Endothelial cell of umbilical vein (primary cell): ENCODE measurements around the gene FOXC1. TPM values are rescaled to one million over a fixed set of nuclear protein-coding genes. Genes with fewer than 3 reads are reported as not detected.

Experiments
- BruUV-seq: library from RNA; stranded (reverse); fragments of 400-500 nt; replicated peaks from 2 replicates; lab custom pipeline; 2021; lab: Mats Ljungman, UMichigan
- CTCF ChIA-PET: fragments of 300-600, 350-600 bp; sonication (Branson Sonifier 250); formaldehyde crosslinking; loops from one replicate; lab custom pipeline; 2021; ENCODE audit warnings: antibody characterized with exemption, inconsistent platforms; lab: Charles Lee
- POLR2A ChIA-PET: fragments of 300-600, 350-600 bp; sonication (Branson Sonifier 250); formaldehyde crosslinking; loops from one replicate; lab custom pipeline; 2021; ENCODE audit warnings: antibody characterized with exemption, inconsistent platforms; lab: Charles Lee
- DNase-seq: peaks from one replicate; pipeline ENCODE4 v3.0.0-alpha.2; 2011; ENCODE audit warnings: low read depth, low spot score
- FAIRE-seq: peaks from 2 replicates; lab custom pipeline; 2011; peaks lifted over from hg19 to GRCh38; lab: Jason Lieb, UNC
- H2AFZ ChIP-seq: 2 replicates; pipeline ENCODE4 v1.6.0; 2012; ENCODE audit warnings: low read depth, low read length, control low read depth, inconsistent platforms
- H3K27ac ChIP-seq: 2 replicates; pipeline ENCODE4 v1.5.1; 2011; ENCODE audit warnings: low read depth, mild to moderate bottlenecking, control low read depth, low read length, moderate library complexity; ENCODE audit not compliant: insufficient read depth
- H3K27me3 ChIP-seq, 2 experiments: 2 replicates each; pipeline versions ENCODE4 v1.6.0 to v1.6.1; 2011; ENCODE audit warnings: low read length in 2 of 2, mixed read lengths in 1 of 2; ENCODE audit not compliant: control insufficient read depth in 2 of 2, insufficient read depth in 2 of 2
- H3K36me3 ChIP-seq, 2 experiments: 2 replicates in 1 of 2; 3 replicates in 1 of 2; pipeline ENCODE4 v1.5.1; 2011; ENCODE audit warnings: low read length in 2 of 2, mild to moderate bottlenecking in 1 of 2, moderate library complexity in 1 of 2; ENCODE audit not compliant: control insufficient read depth in 2 of 2, insufficient read depth in 2 of 2; ENCODE audit errors: extremely low read depth in 1 of 2
- H3K4me1 ChIP-seq: 3 replicates; pipeline ENCODE4 v1.5.1; 2011; ENCODE audit warnings: mild to moderate bottlenecking, low read length; ENCODE audit not compliant: control insufficient read depth, insufficient read depth; ENCODE audit errors: extremely low read depth
- H3K4me2 ChIP-seq: 2 replicates; pipeline ENCODE4 v1.6.1; 2011; ENCODE audit warnings: low read length, control low read depth, mixed read lengths; ENCODE audit not compliant: insufficient read depth
- H3K4me3 ChIP-seq, 3 experiments: fragments of 200-600 bp in 1 of 3; sonication (generic), shearing (Covaris generic) in 1 of 3; replicated peaks in 1 of 3; 2 replicates each; pipeline ENCODE4 v1.5.1; 2011 to 2016; ENCODE audit warnings: control low read depth in 3 of 3, low read length in 3 of 3, mild to moderate bottlenecking in 2 of 3, inconsistent platforms in 1 of 3, low read depth in 1 of 3, moderate library complexity in 1 of 3; ENCODE audit not compliant: insufficient read depth in 1 of 3
- H3K79me2 ChIP-seq: 2 replicates; pipeline ENCODE4 v1.6.0; 2012; ENCODE audit warnings: low read length, inconsistent platforms; ENCODE audit not compliant: control insufficient read depth, insufficient read depth
- H3K9ac ChIP-seq: replicated peaks from 2 replicates; pipeline ENCODE3; 2011; ENCODE audit warnings: low read length, control low read depth; ENCODE audit not compliant: insufficient read depth; ENCODE audit errors: extremely low read depth
- H3K9me1 ChIP-seq: replicated peaks from 3 replicates; pipeline ENCODE4 v1.6.0; 2011; ENCODE audit warnings: mild to moderate bottlenecking, low read length; ENCODE audit not compliant: control insufficient read depth, insufficient read depth; ENCODE audit errors: extremely low read depth
- H3K9me3 ChIP-seq: replicated peaks from 2 replicates; pipeline ENCODE4 v1.5.1; 2012; ENCODE audit warnings: low read length, inconsistent platforms; ENCODE audit not compliant: control insufficient read depth, insufficient read depth
- H4K20me1 ChIP-seq: replicated peaks from 2 replicates; pipeline ENCODE3; 2011; ENCODE audit warnings: mild to moderate bottlenecking, low read length; ENCODE audit not compliant: control insufficient read depth, insufficient read depth; ENCODE audit errors: extremely low read depth
- EZH2 ChIP-seq: IDR thresholded peaks from 2 replicates; pipeline ENCODE4 v1.6.1; 2012; ENCODE audit warnings: borderline replicate concordance, low read depth, mild to moderate bottlenecking, moderate library complexity, low read length, inconsistent platforms; ENCODE audit not compliant: severe bottlenecking
- FOS ChIP-seq: IDR thresholded peaks from 2 replicates; pipeline ENCODE4 v1.6.1; 2011; ENCODE audit warnings: mild to moderate bottlenecking, low read length, moderate library complexity, borderline replicate concordance; ENCODE audit not compliant: insufficient read depth
- GATA2 ChIP-seq: IDR thresholded peaks from 2 replicates; pipeline ENCODE4 v1.7.0; 2011; ENCODE audit warnings: low read depth, mild to moderate bottlenecking, moderate library complexity, mixed read lengths, low read length; ENCODE audit not compliant: insufficient read length, insufficient read depth
- JUN ChIP-seq: IDR thresholded peaks from 2 replicates; pipeline ENCODE4 v1.6.1; 2011; ENCODE audit warnings: borderline replicate concordance, low read depth; ENCODE audit not compliant: insufficient read length, insufficient read depth
- MYC ChIP-seq: IDR thresholded peaks from one replicate; pipeline ENCODE4 v1.6.1; 2011; ENCODE audit warnings: mild to moderate bottlenecking, low read depth, low read length
- POLR2A ChIP-seq: IDR thresholded peaks from 2 replicates; pipeline ENCODE4 v1.6.1; 2012; ENCODE audit warnings: low read depth, mild to moderate bottlenecking, control low read depth, low read length
- dilution Hi-C: fragments of 300-500 bp; cut with MboI; formaldehyde crosslinking; loops from one replicate; pipeline ENCODE4 v1.15.0; 2019; ENCODE audit warnings: low sequenced_read_pairs; ENCODE audit not compliant: extremely low pct_ligation_motif_present
- intact Hi-C: fragments of 100-400 bp; cut with micrococcal nuclease; formaldehyde crosslinking; loops from one replicate; pipeline ENCODE4 v1.10.0; 2022
- polyA plus RNA-seq, 4 experiments: library from polyadenylated mRNA; depleted of rRNA in 3 of 4; stranded (reverse) in 3 of 4; unstranded in 1 of 4; fragments of >200 nt; gene quantifications; 2 replicates each; pipeline versions ENCODE4 v1.2.1 to v1.2.3, GENCODE V29; 2011 to 2012; ENCODE audit warnings: missing spikeins in 1 of 4
- total RNA-seq: library from RNA; stranded (reverse); gene quantifications from 2 replicates; pipeline ENCODE4 v1.2.3, GENCODE V29; 2021
- TF ChIP-seq, protein P1 (sequence below): IDR thresholded peaks from 2 replicates; pipeline ENCODE4 v1.6.1; 2011; ENCODE audit not compliant: insufficient read depth, insufficient read length
- TF ChIP-seq, protein P2 (sequence below), 2 donors: IDR thresholded peaks; 1 replicate in 1 of 2; 2 replicates in 1 of 2; pipeline ENCODE4 v1.5.1; 2011; ENCODE audit warnings: low read length in 2 of 2, mild to moderate bottlenecking in 2 of 2, moderate library complexity in 2 of 2, control low read depth in 1 of 2, inconsistent platforms in 1 of 2, low read depth in 1 of 2; ENCODE audit not compliant: insufficient read depth in 1 of 2; ENCODE audit errors: extremely low read depth in 1 of 2

The FOXC1 gene
- total and polyA plus RNA-seq, 2 donors (not counting 3 experiments of a cell fraction or from before 2014, with no cell fraction given): 6.4 to 16.4 TPM

DNA sequence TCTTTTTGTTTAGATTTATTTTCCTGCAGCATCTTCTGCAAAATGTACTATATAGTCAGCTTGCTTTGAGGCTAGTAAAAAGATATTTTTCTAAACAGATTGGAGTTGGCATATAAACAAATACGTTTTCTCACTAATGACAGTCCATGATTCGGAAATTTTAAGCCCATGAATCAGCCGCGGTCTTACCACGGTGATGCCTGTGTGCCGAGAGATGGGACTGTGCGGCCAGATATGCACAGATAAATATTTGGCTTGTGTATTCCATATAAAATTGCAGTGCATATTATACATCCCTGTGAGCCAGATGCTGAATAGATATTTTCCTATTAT is 3.2 kb downstream of the FOXC1 start:
- Histone ChIP-seq H3K9me1 (no peaks in the 10 kb centered on the region), H3K79me2 (peaks cover 62% of the 10 kb centered on the region), H2AFZ (no peak overlapping the region), H3K9ac (peak overlapping the region; percentile 89), H3K9me3 (no peaks in the 10 kb centered on the region), H3K36me3 (no peaks in the 10 kb centered on the region), H3K27me3 (peaks cover 5 to 9% of the 10 kb centered on the region in 2 experiments), H3K27ac (peak overlapping the region; percentile 81), H3K4me1 (peaks cover 27% of the 10 kb centered on the region), H3K4me3 (peak overlapping the region; percentile 81 to 89 (median 87)), H4K20me1 (peaks cover 4% of the 10 kb centered on the region), H3K4me2 (peak overlapping the region; percentile 94)
- FAIRE-seq (peak; percentile 8), DNase-seq (peak; percentile 61)
- POLR2A ChIA-PET: interaction anchor here (0.7 kb wide), 1 partner anchor 173 kb away, joined by 3 read pairs; no protein-coding TSS in a partner anchor
- dilution Hi-C loops (loop anchor here (25.0 kb wide), 1 partner anchor 499 kb away; no protein-coding TSS in a partner anchor), intact Hi-C loops (loop anchor here (1.0 to 10.0 kb wide), 7 partner anchors 74 to 1452 kb away; partner anchors contain the start of genes RIPK1 and WRNIP1)
- CTCF ChIA-PET: interaction anchor here (1.9 to 3.5 kb wide), 5 partner anchors 13 to 1022 kb away, joined by 8 to 49 read pairs (median 23); no protein-coding TSS in a partner anchor
- peak; percentile 47 for TF ChIP-seq FOS
- TF ChIP-seq EZH2: no peak
- TF ChIP-seq GATA2: peak; percentile 47
- BruUV-seq: no TSS peak

DNA sequence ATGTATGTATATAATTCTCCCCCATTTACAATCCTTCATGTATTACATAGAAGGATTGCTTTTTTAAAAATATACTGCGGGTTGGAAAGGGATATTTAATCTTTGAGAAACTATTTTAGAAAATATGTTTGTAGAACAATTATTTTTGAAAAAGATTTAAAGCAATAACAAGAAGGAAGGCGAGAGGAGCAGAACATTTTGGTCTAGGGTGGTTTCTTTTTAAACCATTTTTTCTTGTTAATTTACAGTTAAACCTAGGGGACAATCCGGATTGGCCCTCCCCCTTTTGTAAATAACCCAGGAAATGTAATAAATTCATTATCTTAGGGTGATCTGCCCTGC is 3.6 kb downstream of the FOXC1 start:
- TF ChIP-seq, protein P1, sequence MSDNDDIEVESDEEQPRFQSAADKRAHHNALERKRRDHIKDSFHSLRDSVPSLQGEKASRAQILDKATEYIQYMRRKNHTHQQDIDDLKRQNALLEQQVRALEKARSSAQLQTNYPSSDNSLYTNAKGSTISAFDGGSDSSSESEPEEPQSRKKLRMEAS: no peak
- no peak for TF ChIP-seq POLR2A
- TF ChIP-seq MYC: no peak
- no peak for TF ChIP-seq FOS
- TF ChIP-seq JUN: no peak
- TF ChIP-seq, protein P2, sequence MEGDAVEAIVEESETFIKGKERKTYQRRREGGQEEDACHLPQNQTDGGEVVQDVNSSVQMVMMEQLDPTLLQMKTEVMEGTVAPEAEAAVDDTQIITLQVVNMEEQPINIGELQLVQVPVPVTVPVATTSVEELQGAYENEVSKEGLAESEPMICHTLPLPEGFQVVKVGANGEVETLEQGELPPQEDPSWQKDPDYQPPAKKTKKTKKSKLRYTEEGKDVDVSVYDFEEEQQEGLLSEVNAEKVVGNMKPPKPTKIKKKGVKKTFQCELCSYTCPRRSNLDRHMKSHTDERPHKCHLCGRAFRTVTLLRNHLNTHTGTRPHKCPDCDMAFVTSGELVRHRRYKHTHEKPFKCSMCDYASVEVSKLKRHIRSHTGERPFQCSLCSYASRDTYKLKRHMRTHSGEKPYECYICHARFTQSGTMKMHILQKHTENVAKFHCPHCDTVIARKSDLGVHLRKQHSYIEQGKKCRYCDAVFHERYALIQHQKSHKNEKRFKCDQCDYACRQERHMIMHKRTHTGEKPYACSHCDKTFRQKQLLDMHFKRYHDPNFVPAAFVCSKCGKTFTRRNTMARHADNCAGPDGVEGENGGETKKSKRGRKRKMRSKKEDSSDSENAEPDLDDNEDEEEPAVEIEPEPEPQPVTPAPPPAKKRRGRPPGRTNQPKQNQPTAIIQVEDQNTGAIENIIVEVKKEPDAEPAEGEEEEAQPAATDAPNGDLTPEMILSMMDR (IDR thresholded peaks at IDR 0.05; ENCODE audit: extremely low read depth in 1 of 2, insufficient read depth in 1 of 2, low read depth in 1 of 2, low read length in 2 of 2): no peak
- no peak for TF ChIP-seq EZH2
- TF ChIP-seq GATA2: no peak
- FAIRE-seq (no peak), DNase-seq (no peak)
- Histone ChIP-seq H3K36me3 (no peaks in the 10 kb centered on the region), H3K27me3 (peaks cover 2 to 5% of the 10 kb centered on the region in 2 experiments), H3K9me1 (no peaks in the 10 kb centered on the region), H4K20me1 (peaks cover 4% of the 10 kb centered on the region), H3K27ac (peak overlapping the region; percentile 81), H3K4me2 (peak overlapping the region; percentile 94), H3K79me2 (peaks cover 62% of the 10 kb centered on the region), H3K4me1 (peaks cover 30% of the 10 kb centered on the region), H3K9ac (peak overlapping the region; percentile 89), H3K9me3 (no peaks in the 10 kb centered on the region), H3K4me3 (peak overlapping the region; percentile 81 to 89 (median 87)), H2AFZ (no peak overlapping the region)
- POLR2A ChIA-PET: no interaction called here
- intact Hi-C loops (loop anchor here (1.0 to 10.0 kb wide), 7 partner anchors 73 to 1451 kb away; partner anchors contain the start of genes RIPK1 and WRNIP1), dilution Hi-C loops (loop anchor here (25.0 kb wide), 1 partner anchor 499 kb away; no protein-coding TSS in a partner anchor)
- CTCF ChIA-PET: interaction anchor here (1.4 to 2.7 kb wide), 5 partner anchors 12 to 1021 kb away, joined by 8 to 20 read pairs (median 12); no protein-coding TSS in a partner anchor
- BruUV-seq: no TSS peak
